BLaER1 treated with 17β-estradiol and CSF1 and Interleukin-3, amounts not matched to agents 10 nM and 100 nM (cell line): ENCODE measurements around the gene CGB2.

Experiments
- H3K27ac ChIP-seq, 11 experiments: shearing (Covaris generic); formaldehyde crosslinking; 2 replicates each; pipeline ENCODE4 v1.8.1; 2022
- H3K27me3 ChIP-seq, 11 experiments: shearing (Covaris generic); formaldehyde crosslinking; 2 replicates each; pipeline ENCODE4 v1.8.1; 2022
- H3K36me3 ChIP-seq, 11 experiments: shearing (Covaris generic); formaldehyde crosslinking; 2 replicates each; pipeline ENCODE4 v1.8.1; 2022
- H3K4me1 ChIP-seq, 10 experiments: shearing (Covaris generic); formaldehyde crosslinking; 2 replicates each; pipeline ENCODE4 v1.8.1; 2022
- H3K4me2 ChIP-seq, 11 experiments: shearing (Covaris generic); formaldehyde crosslinking; 2 replicates each; pipeline ENCODE4 v1.8.1; 2022
- H3K4me3 ChIP-seq, 10 experiments: shearing (Covaris generic); formaldehyde crosslinking; 2 replicates each; pipeline ENCODE4 v1.8.1; 2022
- H3K9ac ChIP-seq, 11 experiments: shearing (Covaris generic); formaldehyde crosslinking; 2 replicates each; pipeline ENCODE4 v1.8.1; 2022
- H3K9me3 ChIP-seq, 11 experiments: shearing (Covaris generic); formaldehyde crosslinking; replicated peaks in 1 of 11; 2 replicates each; pipeline ENCODE4 v1.8.1; 2022
- H4K20me1 ChIP-seq, 11 experiments: shearing (Covaris generic); formaldehyde crosslinking; 2 replicates each; pipeline ENCODE4 v1.8.1; 2022
- Cebpa-rat ChIP-seq, 11 experiments: shearing (Covaris generic); IDR thresholded peaks; 2 replicates each; pipeline ENCODE4 v1.8.1; 2022

CGB2 gene

DNA sequence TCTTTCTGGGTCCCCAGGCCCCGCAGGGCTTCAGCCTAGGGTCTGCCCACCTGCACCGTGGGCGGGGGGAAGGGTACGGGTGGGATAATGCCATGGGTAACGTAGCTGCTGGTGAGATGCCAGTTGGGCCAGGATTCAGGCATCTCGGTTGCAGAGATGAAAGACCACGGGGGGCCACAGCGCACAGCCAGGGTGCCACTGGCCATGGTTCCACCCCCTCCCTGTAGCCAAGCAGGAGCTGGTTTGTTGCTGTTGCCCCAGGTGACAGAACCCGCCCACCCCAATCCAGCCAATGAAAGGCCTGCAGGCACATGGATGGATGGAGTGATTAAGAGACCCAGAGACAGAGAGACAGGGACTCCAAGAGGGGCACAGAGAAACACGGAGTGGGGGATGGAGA lies 26.9 kb downstream of the CGB2 start:
- no peak overlapping the region for H3K4me3 ChIP-seq
- no peak for TF ChIP-seq Cebpa-rat (IDR thresholded peaks at IDR 0.05)
- peaks cover 19 to 33% (median 27%) of the 10 kb centered on the region in 10 experiments for H3K4me1 ChIP-seq
- no peak overlapping the region for H3K9ac ChIP-seq
- peak overlapping the region in 8 of 11 experiments; percentile 3 to 61 (median 34); a peak in 11 of 22 replicates for H3K4me2 ChIP-seq
- H3K36me3 ChIP-seq, result no peaks in the 10 kb centered on the region
- peaks cover 84 to 89% (median 88%) of the 10 kb centered on the region in 11 experiments for H3K27me3 ChIP-seq
- peaks cover 0 to 32% (median 0%) of the 10 kb centered on the region in 11 experiments; a peak in 6 of 22 replicates for H4K20me1 ChIP-seq
- no peak overlapping the region for H3K27ac ChIP-seq
- H3K9me3 ChIP-seq, result no peaks in the 10 kb centered on the region

DNA sequence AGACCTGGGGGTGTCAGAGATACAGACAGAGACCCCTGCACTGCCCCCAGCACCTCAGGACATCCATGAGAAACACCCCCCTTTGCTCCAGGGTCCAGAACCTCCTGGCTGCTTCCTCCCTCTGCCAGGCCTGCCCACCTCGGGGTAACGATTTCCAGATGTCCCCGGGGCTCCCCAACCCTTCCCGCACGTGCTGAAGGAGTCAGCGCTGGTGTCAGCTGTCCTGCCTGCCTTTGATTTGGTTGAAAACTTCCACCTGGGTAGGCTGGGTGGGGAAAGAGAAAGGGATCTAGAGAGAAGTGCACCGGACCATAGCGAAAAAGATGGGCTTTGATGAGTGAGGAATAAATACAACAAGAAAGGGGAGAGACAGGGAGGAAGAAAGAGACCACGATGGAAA lies 27.4 kb downstream of the CGB2 start:
- peaks cover 89 to 94% (median 92%) of the 10 kb centered on the region in 11 experiments for H3K27me3 ChIP-seq

DNA sequence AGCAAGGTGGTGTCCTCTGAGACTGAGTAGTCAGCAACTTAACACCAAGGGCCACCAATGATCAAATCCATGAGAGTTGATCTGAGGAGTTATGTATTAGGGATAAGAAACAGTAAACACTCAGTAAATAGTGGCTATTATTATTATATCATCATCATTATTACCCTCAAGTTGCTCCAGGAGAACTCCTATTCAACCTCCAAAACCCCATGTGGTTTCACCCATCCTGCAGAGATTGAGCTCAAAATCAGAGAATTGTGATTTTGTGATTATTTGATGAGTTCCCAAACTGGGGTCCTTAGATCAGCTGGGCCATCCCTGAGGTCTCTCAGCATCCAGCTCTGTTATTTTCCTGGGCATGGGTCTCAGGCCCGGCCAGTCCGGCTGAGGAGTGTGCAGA lies 29.3 kb downstream of the CGB2 start:
- Histone ChIP-seq H4K20me1 (peaks cover 0 to 34% (median 0%) of the 10 kb centered on the region in 11 experiments; a peak in 7 of 22 replicates), H3K9ac (no peak overlapping the region), H3K4me2 (no peak overlapping the region), H3K27me3 (peaks cover 100% of the 10 kb centered on the region in 11 experiments), H3K4me3 (no peak overlapping the region), H3K27ac (no peak overlapping the region), H3K36me3 (no peaks in the 10 kb centered on the region), H3K9me3 (no peaks in the 10 kb centered on the region), H3K4me1 (peaks cover 19 to 35% (median 26%) of the 10 kb centered on the region in 10 experiments)
- TF ChIP-seq Cebpa-rat (IDR thresholded peaks at IDR 0.05), result no peak

More for the DNA sequence above, 27.4 kb downstream of the CGB2 start:
- no peak overlapping the region for H3K9ac ChIP-seq
- no peak overlapping the region for H3K4me3 ChIP-seq
- H3K4me2 ChIP-seq, result peak overlapping the region in 8 of 11 experiments; percentile 3 to 61 (median 34); a peak in 12 of 22 replicates
- peaks cover 19 to 33% (median 27%) of the 10 kb centered on the region in 10 experiments for H3K4me1 ChIP-seq
- H3K36me3 ChIP-seq, result no peaks in the 10 kb centered on the region
- TF ChIP-seq Cebpa-rat (IDR thresholded peaks at IDR 0.05), result no peak
- H4K20me1 ChIP-seq, result peaks cover 0 to 32% (median 0%) of the 10 kb centered on the region in 11 experiments; a peak in 7 of 22 replicates
- no peaks in the 10 kb centered on the region for H3K9me3 ChIP-seq
- H3K27ac ChIP-seq, result no peak overlapping the region

DNA sequence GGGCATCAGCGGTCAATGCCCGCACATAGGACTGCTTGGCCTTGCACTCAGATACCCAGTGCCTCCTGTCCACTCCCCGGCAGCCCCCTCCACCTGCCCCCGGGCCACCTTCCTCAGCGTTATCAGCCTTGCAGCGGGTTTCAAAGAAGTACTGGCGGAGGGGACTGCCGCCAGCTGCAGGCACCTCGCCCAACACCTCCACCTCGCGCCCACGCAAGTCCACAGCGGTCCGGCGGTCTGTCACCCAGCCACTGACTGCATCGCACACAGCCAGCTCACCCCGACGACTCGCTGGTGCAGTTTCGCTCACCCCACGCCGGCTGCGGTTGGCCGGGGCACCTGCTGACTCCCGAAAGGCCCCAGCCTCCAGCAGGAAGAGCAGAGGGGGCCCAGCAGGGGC lies 29.8 kb downstream of the CGB2 start:
- Histone ChIP-seq H3K27ac (no peak overlapping the region), H3K9me3 (no peaks in the 10 kb centered on the region), H3K4me1 (peaks cover 14 to 30% (median 21%) of the 10 kb centered on the region in 10 experiments), H3K4me3 (no peak overlapping the region), H3K9ac (no peak overlapping the region), H4K20me1 (peaks cover 0 to 34% (median 0%) of the 10 kb centered on the region in 11 experiments; a peak in 7 of 22 replicates), H3K36me3 (no peaks in the 10 kb centered on the region), H3K27me3 (peaks cover 100% of the 10 kb centered on the region in 11 experiments), H3K4me2 (peak overlapping the region in 1 of 11 experiments; percentile 35; a peak in 1 of 22 replicates)
- TF ChIP-seq Cebpa-rat (IDR thresholded peaks at IDR 0.05), result no peak

DNA sequence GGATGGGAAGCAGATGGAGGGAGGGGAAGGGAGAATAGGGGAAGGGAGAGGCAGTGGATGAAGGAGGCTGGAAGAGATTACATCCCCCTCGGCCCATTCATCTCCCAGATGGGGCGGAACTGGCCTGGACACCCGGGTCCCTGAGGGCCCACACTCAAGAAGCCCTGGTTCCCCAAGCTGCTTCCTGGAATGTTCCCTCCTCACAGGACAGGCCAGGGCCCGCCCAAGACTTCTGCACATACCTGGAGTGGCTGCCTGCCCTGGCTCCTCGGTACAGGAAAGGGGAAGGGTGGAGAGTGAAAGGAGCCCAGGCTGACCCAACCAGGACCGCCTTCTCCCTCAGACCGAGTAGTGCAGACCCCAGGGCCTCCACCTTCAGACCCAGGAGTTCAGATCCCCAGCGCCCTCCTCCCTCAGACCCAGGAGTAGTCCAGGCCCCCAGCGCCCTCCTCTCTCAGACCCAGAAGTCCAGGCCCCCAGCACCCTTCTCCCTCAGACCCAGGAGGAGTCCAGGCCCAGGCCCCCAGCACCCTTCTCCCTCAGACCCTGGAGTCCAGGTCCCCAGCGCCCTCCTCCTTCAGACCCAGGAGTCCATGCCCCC lies 32.4 kb downstream of the CGB2 start:
- no peak overlapping the region for H3K9ac ChIP-seq
- peaks cover 0 to 17% (median 0%) of the 10 kb centered on the region in 11 experiments; a peak in 6 of 22 replicates for H4K20me1 ChIP-seq
- H3K27ac ChIP-seq, result no peak overlapping the region
- H3K4me1 ChIP-seq, result peaks cover 0 to 8% (median 2%) of the 10 kb centered on the region in 10 experiments; a peak in 10 of 20 replicates
- peak overlapping the region in 1 of 10 experiments; percentile 38; a peak in 1 of 20 replicates for H3K4me3 ChIP-seq
- H3K9me3 ChIP-seq, result no peaks in the 10 kb centered on the region
- no peaks in the 10 kb centered on the region for H3K36me3 ChIP-seq
- H3K27me3 ChIP-seq, result peaks cover 90 to 100% (median 98%) of the 10 kb centered on the region in 11 experiments
- peak overlapping the region in 8 of 11 experiments; percentile 11 to 52 (median 32); a peak in 8 of 22 replicates for H3K4me2 ChIP-seq
- TF ChIP-seq Cebpa-rat (IDR thresholded peaks at IDR 0.05), result no peak

DNA sequence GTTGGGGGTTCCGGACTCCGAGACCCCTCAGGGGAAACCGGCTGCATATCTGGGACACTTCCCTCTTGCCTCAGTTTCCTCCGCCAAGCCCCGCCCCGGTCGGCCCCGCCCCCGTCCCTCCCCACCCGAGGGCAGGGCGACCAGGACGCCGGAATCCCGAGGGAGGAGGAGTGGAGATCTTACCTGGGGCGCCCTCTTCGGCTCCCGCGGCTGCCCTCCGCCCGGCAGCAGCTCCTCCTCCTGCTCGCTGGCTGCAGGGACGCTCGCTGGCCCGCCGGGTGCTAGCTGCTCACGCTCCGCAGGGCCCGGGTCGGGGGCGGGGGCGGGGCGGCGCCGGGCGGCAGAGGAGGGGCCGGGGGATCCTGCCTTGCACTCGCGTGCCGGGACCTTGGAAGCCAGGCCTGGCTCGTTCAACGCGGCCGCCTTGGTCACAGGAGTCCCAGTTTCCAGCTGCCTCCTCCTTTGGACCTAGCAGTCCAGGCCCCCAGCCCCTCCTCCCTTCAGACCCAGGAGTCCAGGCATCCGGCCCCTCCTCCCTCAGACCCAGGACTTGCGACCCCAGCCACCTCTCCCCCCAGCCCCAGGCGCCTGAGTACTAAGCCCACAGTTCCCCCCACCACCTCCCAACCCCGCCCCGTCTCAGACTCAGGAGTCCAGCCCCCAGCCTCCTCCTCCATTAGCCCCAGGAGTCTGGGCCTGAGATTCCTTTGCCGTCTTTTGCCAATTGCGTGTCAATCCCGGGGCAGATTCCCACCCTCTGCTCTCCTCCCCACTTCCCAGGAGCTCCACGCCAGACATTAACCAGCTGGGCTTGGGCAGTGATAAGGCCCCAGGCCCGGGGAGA lies 33.3 kb downstream of the CGB2 start, which contains the start of gene NTF4:
NTF4 (minus strand) TSS at position 51 of the 844 bp plus-strand sequence. CDS start 2,821 bp downstream, outside the sequence.
- Histone ChIP-seq H3K4me3 (peak within 1 kb of the TSS in 1 of 10 experiments; percentile 38; a peak in 1 of 20 replicates), H3K9ac (no peak within 1 kb of the TSS), H3K9me3 (no peaks in the 10 kb centered on the region), H3K4me2 (peak within 1 kb of the TSS in 8 of 11 experiments; percentile 11 to 52 (median 32); a peak in 9 of 22 replicates), H3K27ac (no peak within 1 kb of the TSS), H3K27me3 (peaks cover 81 to 94% (median 89%) of the 10 kb centered on the region in 11 experiments), H4K20me1 (peaks cover 0 to 17% (median 0%) of the 10 kb centered on the region in 11 experiments; a peak in 6 of 22 replicates), H3K4me1 (peaks cover 0 to 4% (median 0%) of the 10 kb centered on the region in 10 experiments; a peak in 2 of 20 replicates), H3K36me3 (no peaks in the 10 kb centered on the region)
- no peak for TF ChIP-seq Cebpa-rat (IDR thresholded peaks at IDR 0.05)

- H3K9ac ChIP-seq, result no peak overlapping the region
- TF ChIP-seq Cebpa-rat (IDR thresholded peaks at IDR 0.05), result no peak
- H3K4me2 ChIP-seq, result no peak overlapping the region
- peaks cover 0 to 10% (median 0%) of the 10 kb centered on the region in 11 experiments; a peak in 1 of 22 replicates for H3K9me3 ChIP-seq
- no peak overlapping the region for H3K27ac ChIP-seq
- peaks cover 0 to 4% (median 0%) of the 10 kb centered on the region in 10 experiments; a peak in 2 of 20 replicates for H3K4me1 ChIP-seq
- no peaks in the 10 kb centered on the region for H3K36me3 ChIP-seq
- H3K4me3 ChIP-seq, result no peak overlapping the region
- peaks cover 0 to 8% (median 0%) of the 10 kb centered on the region in 11 experiments; a peak in 4 of 22 replicates for H4K20me1 ChIP-seq
- H3K27me3 ChIP-seq, result peaks cover 71 to 84% (median 79%) of the 10 kb centered on the region in 11 experiments
These were observed 34.3 kb downstream of the CGB2 start for GRCh38 chr19:49065905-49066512.

DNA sequence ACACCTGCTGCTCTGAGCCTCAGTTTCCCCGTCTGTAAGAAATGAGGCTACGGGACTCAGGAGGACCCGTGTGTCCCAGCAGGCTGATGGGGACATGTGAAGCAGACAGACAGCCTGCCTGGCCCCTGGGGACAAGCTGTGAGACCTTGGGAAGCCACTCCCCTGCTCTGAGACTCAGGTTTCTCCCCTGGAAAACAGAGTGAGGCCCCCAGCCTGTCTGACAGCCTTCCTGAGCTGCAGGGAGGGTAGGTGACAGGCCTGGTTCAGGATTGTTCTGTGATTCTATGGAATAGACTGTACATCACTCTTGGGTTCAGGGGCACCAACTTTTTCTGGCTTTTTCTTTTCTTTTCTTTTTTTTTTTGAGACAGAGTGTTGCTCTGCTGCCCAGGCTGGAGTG lies 35.9 kb downstream of the CGB2 start:
- Histone ChIP-seq H3K9me3 (peaks cover 0 to 10% (median 0%) of the 10 kb centered on the region in 11 experiments; a peak in 1 of 22 replicates), H3K27me3 (peaks cover 55 to 68% (median 64%) of the 10 kb centered on the region in 11 experiments)
- TF ChIP-seq Cebpa-rat (IDR thresholded peaks at IDR 0.05), result no peak

More for the DNA sequence above, 35.9 kb downstream of the CGB2 start:
- Histone ChIP-seq H3K36me3 (no peaks in the 10 kb centered on the region), H3K4me3 (no peak overlapping the region), H4K20me1 (peaks cover 0 to 8% (median 0%) of the 10 kb centered on the region in 11 experiments; a peak in 4 of 22 replicates), H3K27ac (no peak overlapping the region), H3K4me2 (peak overlapping the region in 1 of 11 experiments; percentile 12; a peak in 1 of 22 replicates), H3K4me1 (peaks cover 0 to 4% (median 0%) of the 10 kb centered on the region in 10 experiments; a peak in 1 of 20 replicates), H3K9ac (no peak overlapping the region)
